Endothelial cell of umbilical vein (primary cell): ENCODE data around the gene CFAP97. TPM values are rescaled to one million over a fixed set of nuclear protein-coding genes. Genes with fewer than 3 reads are reported as not detected.

Source experiments
- BruUV-seq: library from RNA; stranded (reverse); fragments of 400-500 nt; replicated peaks from 2 replicates; lab custom pipeline; 2021; lab: Mats Ljungman, UMichigan
- CTCF ChIA-PET: fragments of 300-600, 350-600 bp; sonication (Branson Sonifier 250); formaldehyde crosslinking; loops from one replicate; lab custom pipeline; 2021; ENCODE audit warnings: antibody characterized with exemption, inconsistent platforms; lab: Charles Lee
- POLR2A ChIA-PET: fragments of 300-600, 350-600 bp; sonication (Branson Sonifier 250); formaldehyde crosslinking; loops from one replicate; lab custom pipeline; 2021; ENCODE audit warnings: antibody characterized with exemption, inconsistent platforms; lab: Charles Lee
- DNase-seq: peaks from one replicate; pipeline ENCODE4 v3.0.0-alpha.2; 2011; ENCODE audit warnings: low read depth, low spot score
- FAIRE-seq: peaks from 2 replicates; lab custom pipeline; 2011; peaks lifted over from hg19 to GRCh38; lab: Jason Lieb, UNC
- H2AFZ ChIP-seq: 2 replicates; pipeline ENCODE4 v1.6.0; 2012; ENCODE audit warnings: low read depth, low read length, control low read depth, inconsistent platforms
- H3K27ac ChIP-seq: 2 replicates; pipeline ENCODE4 v1.5.1; 2011; ENCODE audit warnings: low read depth, mild to moderate bottlenecking, control low read depth, low read length, moderate library complexity; ENCODE audit not compliant: insufficient read depth
- H3K27me3 ChIP-seq, 2 experiments: 2 replicates each; pipeline versions ENCODE4 v1.6.0 to v1.6.1; 2011; ENCODE audit warnings: low read length in 2 of 2, mixed read lengths in 1 of 2; ENCODE audit not compliant: control insufficient read depth in 2 of 2, insufficient read depth in 2 of 2
- H3K36me3 ChIP-seq, 2 experiments: 2 replicates in 1 of 2; 3 replicates in 1 of 2; pipeline ENCODE4 v1.5.1; 2011; ENCODE audit warnings: low read length in 2 of 2, mild to moderate bottlenecking in 1 of 2, moderate library complexity in 1 of 2; ENCODE audit not compliant: control insufficient read depth in 2 of 2, insufficient read depth in 2 of 2; ENCODE audit errors: extremely low read depth in 1 of 2
- H3K4me1 ChIP-seq: 3 replicates; pipeline ENCODE4 v1.5.1; 2011; ENCODE audit warnings: mild to moderate bottlenecking, low read length; ENCODE audit not compliant: control insufficient read depth, insufficient read depth; ENCODE audit errors: extremely low read depth
- H3K4me2 ChIP-seq: 2 replicates; pipeline ENCODE4 v1.6.1; 2011; ENCODE audit warnings: low read length, control low read depth, mixed read lengths; ENCODE audit not compliant: insufficient read depth
- H3K4me3 ChIP-seq, 3 experiments: fragments of 200-600 bp in 1 of 3; sonication (generic), shearing (Covaris generic) in 1 of 3; replicated peaks in 1 of 3; 2 replicates each; pipeline ENCODE4 v1.5.1; 2011 to 2016; ENCODE audit warnings: control low read depth in 3 of 3, low read length in 3 of 3, mild to moderate bottlenecking in 2 of 3, inconsistent platforms in 1 of 3, low read depth in 1 of 3, moderate library complexity in 1 of 3; ENCODE audit not compliant: insufficient read depth in 1 of 3
- H3K79me2 ChIP-seq: 2 replicates; pipeline ENCODE4 v1.6.0; 2012; ENCODE audit warnings: low read length, inconsistent platforms; ENCODE audit not compliant: control insufficient read depth, insufficient read depth
- H3K9ac ChIP-seq: replicated peaks from 2 replicates; pipeline ENCODE3; 2011; ENCODE audit warnings: low read length, control low read depth; ENCODE audit not compliant: insufficient read depth; ENCODE audit errors: extremely low read depth
- H3K9me1 ChIP-seq: replicated peaks from 3 replicates; pipeline ENCODE4 v1.6.0; 2011; ENCODE audit warnings: mild to moderate bottlenecking, low read length; ENCODE audit not compliant: control insufficient read depth, insufficient read depth; ENCODE audit errors: extremely low read depth
- H3K9me3 ChIP-seq: replicated peaks from 2 replicates; pipeline ENCODE4 v1.5.1; 2012; ENCODE audit warnings: low read length, inconsistent platforms; ENCODE audit not compliant: control insufficient read depth, insufficient read depth
- H4K20me1 ChIP-seq: replicated peaks from 2 replicates; pipeline ENCODE3; 2011; ENCODE audit warnings: mild to moderate bottlenecking, low read length; ENCODE audit not compliant: control insufficient read depth, insufficient read depth; ENCODE audit errors: extremely low read depth
- CTCF ChIP-seq, 2 donors: IDR thresholded peaks; 1 replicate in 1 of 2; 2 replicates in 1 of 2; pipeline ENCODE4 v1.5.1; 2011; ENCODE audit warnings: low read length in 2 of 2, mild to moderate bottlenecking in 2 of 2, moderate library complexity in 2 of 2, control low read depth in 1 of 2, inconsistent platforms in 1 of 2, low read depth in 1 of 2; ENCODE audit not compliant: insufficient read depth in 1 of 2; ENCODE audit errors: extremely low read depth in 1 of 2
- EZH2 ChIP-seq: IDR thresholded peaks from 2 replicates; pipeline ENCODE4 v1.6.1; 2012; ENCODE audit warnings: borderline replicate concordance, low read depth, mild to moderate bottlenecking, moderate library complexity, low read length, inconsistent platforms; ENCODE audit not compliant: severe bottlenecking
- FOS ChIP-seq: IDR thresholded peaks from 2 replicates; pipeline ENCODE4 v1.6.1; 2011; ENCODE audit warnings: mild to moderate bottlenecking, low read length, moderate library complexity, borderline replicate concordance; ENCODE audit not compliant: insufficient read depth
- GATA2 ChIP-seq: IDR thresholded peaks from 2 replicates; pipeline ENCODE4 v1.7.0; 2011; ENCODE audit warnings: low read depth, mild to moderate bottlenecking, moderate library complexity, mixed read lengths, low read length; ENCODE audit not compliant: insufficient read length, insufficient read depth
- JUN ChIP-seq: IDR thresholded peaks from 2 replicates; pipeline ENCODE4 v1.6.1; 2011; ENCODE audit warnings: borderline replicate concordance, low read depth; ENCODE audit not compliant: insufficient read length, insufficient read depth
- MAX ChIP-seq: IDR thresholded peaks from 2 replicates; pipeline ENCODE4 v1.6.1; 2011; ENCODE audit not compliant: insufficient read depth, insufficient read length
- MYC ChIP-seq: IDR thresholded peaks from one replicate; pipeline ENCODE4 v1.6.1; 2011; ENCODE audit warnings: mild to moderate bottlenecking, low read depth, low read length
- POLR2A ChIP-seq: IDR thresholded peaks from 2 replicates; pipeline ENCODE4 v1.6.1; 2012; ENCODE audit warnings: low read depth, mild to moderate bottlenecking, control low read depth, low read length
- POLR2AphosphoS5 ChIP-seq: IDR thresholded peaks from 2 replicates; pipeline ENCODE4 v1.6.1; 2012; ENCODE audit warnings: low read depth, mild to moderate bottlenecking, control low read depth, low read length, moderate library complexity; ENCODE audit not compliant: insufficient read depth
- dilution Hi-C: fragments of 300-500 bp; cut with MboI; formaldehyde crosslinking; loops from one replicate; pipeline ENCODE4 v1.15.0; 2019; ENCODE audit warnings: low sequenced_read_pairs; ENCODE audit not compliant: extremely low pct_ligation_motif_present
- intact Hi-C: fragments of 100-400 bp; cut with micrococcal nuclease; formaldehyde crosslinking; loops from one replicate; pipeline ENCODE4 v1.10.0; 2022
- polyA plus RNA-seq, 4 experiments: library from polyadenylated mRNA; depleted of rRNA in 3 of 4; stranded (reverse) in 3 of 4; unstranded in 1 of 4; fragments of >200 nt; gene quantifications; 2 replicates each; pipeline versions ENCODE4 v1.2.1 to v1.2.3, GENCODE V29; 2011 to 2012; ENCODE audit warnings: missing spikeins in 1 of 4
- total RNA-seq: library from RNA; stranded (reverse); gene quantifications from 2 replicates; pipeline ENCODE4 v1.2.3, GENCODE V29; 2021

CFAP97 gene
- total and polyA plus RNA-seq, 2 donors (not counting 3 experiments of a cell fraction or from before 2014, with no cell fraction given) = 5.3 to 22.4 TPM

GRCh38 chr4:185196437-185196836 lies 7.4 kb downstream of the CFAP97 start:
- CTCF ChIA-PET = interaction anchor here (1.0 to 8.0 kb wide), 4 partner anchors 11 to 842 kb away, joined by 3 to 74 read pairs (median 4); no protein-coding TSS in a partner anchor
- H3K79me2 ChIP-seq = peaks cover 25% of the 10 kb centered on the region

More at GRCh38 chr4:185196437-185196836, 7.4 kb downstream of the CFAP97 start:
- H3K4me2 ChIP-seq = no peak overlapping the region
- no peaks in the 10 kb centered on the region for H4K20me1 ChIP-seq
- TF ChIP-seq MAX (no peak), POLR2A (no peak), GATA2 (no peak), CTCF (IDR thresholded peaks at IDR 0.05; ENCODE audit: extremely low read depth in 1 of 2, insufficient read depth in 1 of 2, low read depth in 1 of 2, low read length in 2 of 2) (no peak), MYC (no peak), JUN (no peak), POLR2AphosphoS5 (no peak), FOS (no peak), EZH2 (no peak)
- no peak overlapping the region for H3K4me3 ChIP-seq
- POLR2A ChIA-PET = no interaction called here
- H3K36me3 ChIP-seq = no peaks in the 10 kb centered on the region
- DNase-seq = no peak
- BruUV-seq = no TSS peak
- dilution Hi-C loops (no loop called here), intact Hi-C loops (no loop called here)
- H3K27ac ChIP-seq = no peak overlapping the region
- no peak overlapping the region for H2AFZ ChIP-seq
- no peaks in the 10 kb centered on the region for H3K9me3 ChIP-seq
- H3K9me1 ChIP-seq = no peaks in the 10 kb centered on the region
- H3K27me3 ChIP-seq = no peaks in the 10 kb centered on the region
- no peak overlapping the region for H3K9ac ChIP-seq
- no peak for FAIRE-seq
- no peaks in the 10 kb centered on the region for H3K4me1 ChIP-seq
